HepG2 (cell line): Measurements from ENCODE around the gene PDS5B.

Source experiments
- ATRX ChIP-seq: sonication (generic); formaldehyde crosslinking; IDR thresholded peaks from 2 replicates; pipeline ENCODE4 v1.4.0; 2020; ENCODE audit warnings: missing genetic modification reagents, borderline replicate concordance
- EZH2 ChIP-seq: conservative IDR thresholded peaks from 2 replicates; pipeline ENCODE4 v1.6.1; 2012; ENCODE audit warnings: mild to moderate bottlenecking, low read depth, low read length, moderate library complexity
- GTF3A ChIP-seq: sonication (generic); formaldehyde crosslinking; conservative IDR thresholded peaks from 2 replicates; pipeline ENCODE4 v1.4.0; 2020; ENCODE audit warnings: mild to moderate bottlenecking, missing genetic modification reagents
- RCOR2 ChIP-seq: IDR thresholded peaks from 2 replicates; pipeline ENCODE4 v1.6.1; 2016; ENCODE audit warnings: missing biosample characterization, missing genetic modification reagents
- TAF1 ChIP-seq: sonication (generic); formaldehyde crosslinking; IDR thresholded peaks from 2 replicates; pipeline ENCODE4 v1.4.0; 2020; ENCODE audit warnings: missing genetic modification reagents
- TF ChIP-seq, protein P1 (sequence below): sonication (generic); formaldehyde crosslinking; IDR thresholded peaks from 2 replicates; pipeline ENCODE4 v1.5.0; 2020; ENCODE audit warnings: mild to moderate bottlenecking, missing genetic modification reagents, moderate library complexity

DNA sequence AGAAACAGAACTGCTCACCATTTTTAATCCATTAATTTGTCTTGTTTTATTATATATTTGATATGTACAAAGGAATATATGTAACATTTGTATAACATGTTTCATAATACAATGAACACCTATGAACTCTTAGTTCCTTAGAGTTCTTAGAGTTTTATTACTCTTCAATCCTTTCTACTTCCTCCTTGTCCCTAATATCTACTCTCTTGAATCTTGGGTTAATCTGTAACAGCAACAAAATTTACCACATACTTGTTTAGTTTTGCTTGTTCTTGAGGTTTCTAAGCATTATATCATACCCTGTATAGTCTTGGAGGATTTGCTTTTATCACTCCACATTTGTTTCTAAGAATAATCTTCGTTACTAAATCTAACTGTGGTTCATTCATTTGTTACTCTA, 151.4 kb downstream of the PDS5B start:
- TF ChIP-seq EZH2 (no peak), GTF3A (CRISPR knock-in tag) (no peak), RCOR2 (no peak), TAF1 (CRISPR knock-in tag) (no peak), ATRX (CRISPR knock-in tag) (no peak)
- TF ChIP-seq, protein P1, sequence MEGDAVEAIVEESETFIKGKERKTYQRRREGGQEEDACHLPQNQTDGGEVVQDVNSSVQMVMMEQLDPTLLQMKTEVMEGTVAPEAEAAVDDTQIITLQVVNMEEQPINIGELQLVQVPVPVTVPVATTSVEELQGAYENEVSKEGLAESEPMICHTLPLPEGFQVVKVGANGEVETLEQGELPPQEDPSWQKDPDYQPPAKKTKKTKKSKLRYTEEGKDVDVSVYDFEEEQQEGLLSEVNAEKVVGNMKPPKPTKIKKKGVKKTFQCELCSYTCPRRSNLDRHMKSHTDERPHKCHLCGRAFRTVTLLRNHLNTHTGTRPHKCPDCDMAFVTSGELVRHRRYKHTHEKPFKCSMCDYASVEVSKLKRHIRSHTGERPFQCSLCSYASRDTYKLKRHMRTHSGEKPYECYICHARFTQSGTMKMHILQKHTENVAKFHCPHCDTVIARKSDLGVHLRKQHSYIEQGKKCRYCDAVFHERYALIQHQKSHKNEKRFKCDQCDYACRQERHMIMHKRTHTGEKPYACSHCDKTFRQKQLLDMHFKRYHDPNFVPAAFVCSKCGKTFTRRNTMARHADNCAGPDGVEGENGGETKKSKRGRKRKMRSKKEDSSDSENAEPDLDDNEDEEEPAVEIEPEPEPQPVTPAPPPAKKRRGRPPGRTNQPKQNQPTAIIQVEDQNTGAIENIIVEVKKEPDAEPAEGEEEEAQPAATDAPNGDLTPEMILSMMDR (CRISPR knock-in tag) = no peak
